PC-3 (cell line): Measurements from ENCODE around the gene UGT2B17.
"Not testable (repeated sequence)": the region's sequence is repeated elsewhere in the genome, so short reads cannot be mapped to it uniquely, and the experiment has no call there.

Experiments used
- EZH2 ChIP-seq: fragments of 300-600 bp; sonication (generic); IDR thresholded peaks from one replicate; pipeline ENCODE4 v1.6.1; 2017; ENCODE audit warnings: antibody characterized with exemption, mild to moderate bottlenecking, low read length; ENCODE audit not compliant: unreplicated experiment
- EZH2phosphoT487 ChIP-seq: fragments of 300-600 bp; sonication (generic); IDR thresholded peaks from 2 replicates; pipeline ENCODE4 v1.6.1; 2018; ENCODE audit warnings: mild to moderate bottlenecking, antibody characterized with exemption, low read length, borderline replicate concordance
- TF ChIP-seq, protein P1 (sequence below): fragments of 300-600 bp; sonication (generic); conservative IDR thresholded peaks from 2 replicates; pipeline ENCODE4 v1.5.1; 2017; ENCODE audit warnings: antibody characterized with exemption, low read depth, mild to moderate bottlenecking, low read length

DNA sequence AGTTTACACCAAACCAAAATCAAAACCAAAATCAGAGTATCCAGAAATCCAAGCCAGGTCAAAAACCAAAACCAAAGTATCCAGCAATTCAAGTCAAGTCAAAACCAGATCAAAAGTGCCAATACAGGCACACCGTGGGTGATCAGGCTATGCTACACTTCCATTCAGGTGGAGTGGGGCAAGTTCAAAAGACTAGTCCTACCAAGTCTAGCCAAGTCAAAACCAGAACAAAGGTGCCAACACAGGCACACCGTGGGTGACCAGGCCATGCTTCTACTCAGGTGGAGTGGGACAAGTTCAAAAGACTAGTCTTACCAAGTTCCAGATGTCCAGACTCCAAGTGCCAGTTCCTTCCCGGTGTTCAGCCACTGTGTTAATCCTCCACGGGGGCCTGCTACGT is 486 bp downstream of the UGT2B17 start:
- TF ChIP-seq, protein P1, sequence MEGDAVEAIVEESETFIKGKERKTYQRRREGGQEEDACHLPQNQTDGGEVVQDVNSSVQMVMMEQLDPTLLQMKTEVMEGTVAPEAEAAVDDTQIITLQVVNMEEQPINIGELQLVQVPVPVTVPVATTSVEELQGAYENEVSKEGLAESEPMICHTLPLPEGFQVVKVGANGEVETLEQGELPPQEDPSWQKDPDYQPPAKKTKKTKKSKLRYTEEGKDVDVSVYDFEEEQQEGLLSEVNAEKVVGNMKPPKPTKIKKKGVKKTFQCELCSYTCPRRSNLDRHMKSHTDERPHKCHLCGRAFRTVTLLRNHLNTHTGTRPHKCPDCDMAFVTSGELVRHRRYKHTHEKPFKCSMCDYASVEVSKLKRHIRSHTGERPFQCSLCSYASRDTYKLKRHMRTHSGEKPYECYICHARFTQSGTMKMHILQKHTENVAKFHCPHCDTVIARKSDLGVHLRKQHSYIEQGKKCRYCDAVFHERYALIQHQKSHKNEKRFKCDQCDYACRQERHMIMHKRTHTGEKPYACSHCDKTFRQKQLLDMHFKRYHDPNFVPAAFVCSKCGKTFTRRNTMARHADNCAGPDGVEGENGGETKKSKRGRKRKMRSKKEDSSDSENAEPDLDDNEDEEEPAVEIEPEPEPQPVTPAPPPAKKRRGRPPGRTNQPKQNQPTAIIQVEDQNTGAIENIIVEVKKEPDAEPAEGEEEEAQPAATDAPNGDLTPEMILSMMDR, result not testable (repeated sequence)
- not testable (repeated sequence) for TF ChIP-seq EZH2phosphoT487, EZH2
